HCT116 (cell line): ENCODE data around the gene AP1M1. TPM values are rescaled to one million over a fixed set of nuclear protein-coding genes. Genes with fewer than 3 reads are reported as not detected.

Experiments used
- ATAC-seq: fragments of 200-7000 bp; cut with Tn5 transposase; 2 replicates; pipeline ENCODE4 v1.9.1; 2020; ENCODE audit warnings: mild to moderate bottlenecking, moderate library complexity
- BruUV-seq: library from RNA; stranded (reverse); fragments of 400-500 nt; replicated peaks from 2 replicates; lab custom pipeline; 2021; lab: Mats Ljungman, UMichigan
- CTCF ChIA-PET: fragments of 300-600 bp; sonication (Branson Sonifier 250); formaldehyde crosslinking; loops from one replicate; lab custom pipeline; 2021; ENCODE audit warnings: antibody characterized with exemption; lab: Charles Lee
- POLR2A ChIA-PET: fragments of 300-600, 350-600 bp; sonication (Branson Sonifier 250); formaldehyde crosslinking; loops from one replicate; lab custom pipeline; 2021; ENCODE audit warnings: antibody characterized with exemption; lab: Charles Lee
- RAD21 ChIA-PET, 2 experiments: fragments of 300-600 bp; sonication (Branson Sonifier 250); formaldehyde crosslinking; loops; one replicate each; lab custom pipeline; 2023; ENCODE audit warnings: low total read pairs in 2 of 2; ENCODE audit not compliant: uncharacterized antibody in 2 of 2, unreplicated experiment in 2 of 2, low non-redundant PET in 1 of 2; lab: Charles Lee
- DNase-seq: peaks from one replicate; pipeline ENCODE4 v3.0.0-alpha.2; 2010; ENCODE audit warnings: low read depth, low spot score
- H2AFZ ChIP-seq: fragments of 200-600 bp; shearing (Covaris generic), sonication (generic); 2 replicates; pipeline ENCODE4 v1.6.1; 2017; ENCODE audit warnings: low read depth, mixed run types, mixed read lengths, antibody characterized with exemption, low read length; ENCODE audit not compliant: poor library complexity, severe bottlenecking
- H3K27ac ChIP-seq: 2 replicates; pipeline ENCODE4 v1.5.1; 2012; ENCODE audit warnings: low read depth, low read length
- H3K27me3 ChIP-seq: fragments of 200-600 bp; sonication (generic); 2 replicates; pipeline ENCODE4 v1.6.1; 2016; ENCODE audit warnings: mixed run types, low read length, mixed read lengths; ENCODE audit not compliant: insufficient read depth
- H3K36me3 ChIP-seq, 2 experiments: fragments of 200-500 bp in 1 of 2; fragments of 200-600 bp in 1 of 2; sonication (Bioruptor generic) in 1 of 2; sonication (generic) in 1 of 2; 2 replicates each; pipeline versions ENCODE4 v1.5.1 to v1.6.1; 2014 to 2016; ENCODE audit warnings: low read length in 2 of 2, inconsistent platforms in 1 of 2, mixed read lengths in 1 of 2, mixed run types in 1 of 2; ENCODE audit not compliant: insufficient read depth in 2 of 2, control insufficient read depth in 1 of 2
- H3K4me1 ChIP-seq, 2 experiments: fragments of 200-600 bp in 1 of 2; sonication (generic) in 1 of 2; 2 replicates each; pipeline versions ENCODE4 v1.5.1 to v1.6.1; 2012 to 2017; ENCODE audit warnings: low read length in 2 of 2, inconsistent platforms in 1 of 2, mild to moderate bottlenecking in 1 of 2, mixed read lengths in 1 of 2, mixed run types in 1 of 2, moderate library complexity in 1 of 2; ENCODE audit not compliant: insufficient read depth in 2 of 2, control insufficient read depth in 1 of 2
- H3K4me2 ChIP-seq: fragments of 200-600 bp; sonication (generic); 2 replicates; pipeline ENCODE4 v1.6.1; 2017; ENCODE audit warnings: mixed run types, low read length, mixed read lengths
- H3K4me3 ChIP-seq, 2 experiments: fragments of 200-600 bp in 1 of 2; sonication (generic) in 1 of 2; replicated peaks in 1 of 2; 2 replicates each; pipeline ENCODE4 v1.5.1; 2011 to 2016; ENCODE audit warnings: low read length in 2 of 2, control low read depth in 1 of 2, low read depth in 1 of 2, mild to moderate bottlenecking in 1 of 2, mixed read lengths in 1 of 2, mixed run types in 1 of 2
- H3K79me2 ChIP-seq: fragments of 200-600 bp; sonication (generic); 2 replicates; pipeline ENCODE4 v1.6.1; 2017; ENCODE audit warnings: mild to moderate bottlenecking, mixed run types, low read length, moderate library complexity, mixed read lengths; ENCODE audit not compliant: insufficient read depth
- H3K9ac ChIP-seq: fragments of 200-600 bp; sonication (generic); 2 replicates; pipeline ENCODE4 v1.6.1; 2016; ENCODE audit warnings: low read length, mixed read lengths
- H3K9me2 ChIP-seq: fragments of 200-600 bp; sonication (generic), shearing (Covaris generic); 2 replicates; pipeline ENCODE4 v1.6.1; 2017; ENCODE audit warnings: mixed run types, mild to moderate bottlenecking, moderate library complexity; ENCODE audit not compliant: insufficient read depth
- H3K9me3 ChIP-seq, 2 experiments: fragments of 200-500 bp in 1 of 2; fragments of 200-600 bp in 1 of 2; sonication (Bioruptor generic) in 1 of 2; sonication (generic) in 1 of 2; 2 replicates each; pipeline ENCODE4 v1.6.1; 2014 to 2017; ENCODE audit warnings: low read length in 2 of 2, mixed read lengths in 2 of 2, inconsistent platforms in 1 of 2, low read depth in 1 of 2, mild to moderate bottlenecking in 1 of 2, mixed run types in 1 of 2, moderate library complexity in 1 of 2; ENCODE audit not compliant: control insufficient read depth in 1 of 2, insufficient read depth in 1 of 2
- H4K20me1 ChIP-seq: fragments of 200-600 bp; sonication (generic), shearing (Covaris generic); 2 replicates; pipeline ENCODE4 v1.6.1; 2017; ENCODE audit warnings: mixed run types, mild to moderate bottlenecking, moderate library complexity; ENCODE audit not compliant: insufficient read depth
- CEBPB ChIP-seq: IDR thresholded peaks from 2 replicates; pipeline ENCODE4 v1.6.1; 2012; ENCODE audit warnings: low read depth
- ELF1 ChIP-seq: IDR thresholded peaks from 2 replicates; pipeline ENCODE4 v1.6.1; 2012; ENCODE audit warnings: low read depth, borderline replicate concordance
- RAD21 ChIP-seq: IDR thresholded peaks from 2 replicates; pipeline ENCODE4 v1.6.1; 2012; ENCODE audit warnings: low read depth, mild to moderate bottlenecking
- SP1 ChIP-seq: IDR thresholded peaks from 2 replicates; pipeline ENCODE4 v1.6.1; 2012; ENCODE audit warnings: low read depth
- SRF ChIP-seq: IDR thresholded peaks from 2 replicates; pipeline ENCODE4 v1.6.1; 2012; ENCODE audit warnings: low read depth
- TCF7L2 ChIP-seq: IDR thresholded peaks from 2 replicates; pipeline ENCODE4 v1.7.0; 2011; ENCODE audit warnings: borderline replicate concordance, inconsistent platforms; ENCODE audit not compliant: insufficient read depth, insufficient read length; ENCODE audit errors: extremely low read depth
- intact Hi-C: fragments of 100-400 bp; cut with micrococcal nuclease; formaldehyde crosslinking; loops from 2 replicates; pipeline ENCODE4 v1.10.0; 2022
- total RNA-seq: library from RNA; stranded (reverse); gene quantifications from one replicate; pipeline ENCODE4 v1.2.1, GENCODE V29; 2021; ENCODE audit not compliant: unreplicated experiment
- TF ChIP-seq, protein P1 (sequence below), 3 experiments: fragments of 200-600 bp in 1 of 3; sonication (generic) in 1 of 3; IDR thresholded peaks in 2 of 3; conservative IDR thresholded peaks in 1 of 3; 2 replicates each; pipeline ENCODE4 v1.5.1; 2012 to 2017; ENCODE audit warnings: low read depth in 2 of 3, low read length in 2 of 3, antibody characterized with exemption in 1 of 3, borderline replicate concordance in 1 of 3, control low read depth in 1 of 3, mild to moderate bottlenecking in 1 of 3, mixed read lengths in 1 of 3, mixed run types in 1 of 3, moderate library complexity in 1 of 3; ENCODE audit not compliant: insufficient read depth in 1 of 3
- TF ChIP-seq, protein P2 (sequence below): IDR thresholded peaks from 2 replicates; pipeline ENCODE4 v1.6.1; 2012
- TF ChIP-seq, protein P3 (sequence below): IDR thresholded peaks from 2 replicates; pipeline ENCODE4 v1.6.1; 2011; ENCODE audit warnings: mild to moderate bottlenecking, low read length, moderate library complexity; ENCODE audit not compliant: insufficient replicate concordance; ENCODE audit errors: extremely low read depth

The AP1M1 gene
- total RNA-seq, 1 experiment from 2014 or later = 50.0 TPM

DNA sequence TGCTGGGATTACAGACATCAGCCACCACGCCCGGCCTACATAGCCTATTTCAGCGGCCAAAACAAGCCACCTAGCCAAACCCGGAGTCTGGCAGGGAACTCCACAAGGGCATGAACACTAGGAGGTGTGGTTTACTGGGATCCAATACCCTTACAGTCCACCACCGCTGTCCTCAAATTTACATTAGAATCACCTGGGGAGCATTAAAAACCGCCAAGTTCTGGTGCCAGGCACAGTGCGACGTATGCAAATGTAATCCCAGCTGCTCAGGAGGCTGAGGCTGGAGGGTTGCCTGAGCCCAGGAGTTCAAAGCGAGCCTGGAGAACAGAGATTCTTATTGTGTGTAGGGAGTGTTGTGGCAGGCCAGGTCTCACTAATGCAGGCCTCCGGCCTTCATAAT is 4.2 kb upstream of the AP1M1 start (continued):
- TF ChIP-seq, protein P1, sequence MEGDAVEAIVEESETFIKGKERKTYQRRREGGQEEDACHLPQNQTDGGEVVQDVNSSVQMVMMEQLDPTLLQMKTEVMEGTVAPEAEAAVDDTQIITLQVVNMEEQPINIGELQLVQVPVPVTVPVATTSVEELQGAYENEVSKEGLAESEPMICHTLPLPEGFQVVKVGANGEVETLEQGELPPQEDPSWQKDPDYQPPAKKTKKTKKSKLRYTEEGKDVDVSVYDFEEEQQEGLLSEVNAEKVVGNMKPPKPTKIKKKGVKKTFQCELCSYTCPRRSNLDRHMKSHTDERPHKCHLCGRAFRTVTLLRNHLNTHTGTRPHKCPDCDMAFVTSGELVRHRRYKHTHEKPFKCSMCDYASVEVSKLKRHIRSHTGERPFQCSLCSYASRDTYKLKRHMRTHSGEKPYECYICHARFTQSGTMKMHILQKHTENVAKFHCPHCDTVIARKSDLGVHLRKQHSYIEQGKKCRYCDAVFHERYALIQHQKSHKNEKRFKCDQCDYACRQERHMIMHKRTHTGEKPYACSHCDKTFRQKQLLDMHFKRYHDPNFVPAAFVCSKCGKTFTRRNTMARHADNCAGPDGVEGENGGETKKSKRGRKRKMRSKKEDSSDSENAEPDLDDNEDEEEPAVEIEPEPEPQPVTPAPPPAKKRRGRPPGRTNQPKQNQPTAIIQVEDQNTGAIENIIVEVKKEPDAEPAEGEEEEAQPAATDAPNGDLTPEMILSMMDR (IDR thresholded peaks at IDR 0.05 in 2 of 3, conservative IDR thresholded peaks at IDR 0.05 in 1 of 3; ENCODE audit: borderline replicate concordance in 1 of 3, insufficient read depth in 1 of 3, low read depth in 2 of 3, low read length in 2 of 3) = no peak
- TF ChIP-seq, protein P2, sequence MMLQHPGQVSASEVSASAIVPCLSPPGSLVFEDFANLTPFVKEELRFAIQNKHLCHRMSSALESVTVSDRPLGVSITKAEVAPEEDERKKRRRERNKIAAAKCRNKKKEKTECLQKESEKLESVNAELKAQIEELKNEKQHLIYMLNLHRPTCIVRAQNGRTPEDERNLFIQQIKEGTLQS = no peak
- TF ChIP-seq CEBPB (no peak), ELF1 (no peak), RAD21 (no peak), TCF7L2 (no peak)
- TF ChIP-seq, protein P3, sequence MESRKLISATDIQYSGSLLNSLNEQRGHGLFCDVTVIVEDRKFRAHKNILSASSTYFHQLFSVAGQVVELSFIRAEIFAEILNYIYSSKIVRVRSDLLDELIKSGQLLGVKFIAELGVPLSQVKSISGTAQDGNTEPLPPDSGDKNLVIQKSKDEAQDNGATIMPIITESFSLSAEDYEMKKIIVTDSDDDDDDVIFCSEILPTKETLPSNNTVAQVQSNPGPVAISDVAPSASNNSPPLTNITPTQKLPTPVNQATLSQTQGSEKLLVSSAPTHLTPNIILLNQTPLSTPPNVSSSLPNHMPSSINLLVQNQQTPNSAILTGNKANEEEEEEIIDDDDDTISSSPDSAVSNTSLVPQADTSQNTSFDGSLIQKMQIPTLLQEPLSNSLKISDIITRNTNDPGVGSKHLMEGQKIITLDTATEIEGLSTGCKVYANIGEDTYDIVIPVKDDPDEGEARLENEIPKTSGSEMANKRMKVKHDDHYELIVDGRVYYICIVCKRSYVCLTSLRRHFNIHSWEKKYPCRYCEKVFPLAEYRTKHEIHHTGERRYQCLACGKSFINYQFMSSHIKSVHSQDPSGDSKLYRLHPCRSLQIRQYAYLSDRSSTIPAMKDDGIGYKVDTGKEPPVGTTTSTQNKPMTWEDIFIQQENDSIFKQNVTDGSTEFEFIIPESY = no peak

DNA sequence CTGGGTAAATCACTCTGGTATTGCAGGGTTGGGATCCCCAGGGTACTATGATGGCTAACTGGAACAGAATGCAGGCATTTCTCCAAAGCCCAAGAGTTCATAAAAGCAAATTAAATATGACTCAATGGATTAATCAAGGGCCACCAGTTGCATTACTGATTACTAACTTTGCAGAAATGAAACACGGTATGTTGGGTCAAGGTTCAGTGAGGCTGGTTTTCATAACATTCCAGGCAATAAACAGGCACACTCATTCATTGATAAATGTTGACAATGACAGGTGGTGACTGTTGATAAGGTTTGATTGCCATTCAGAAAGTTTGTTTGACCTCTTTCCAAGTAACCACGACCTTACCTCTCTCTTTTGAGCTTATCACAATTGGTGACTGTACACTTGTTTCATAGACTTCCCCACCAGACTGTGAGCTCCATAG is 506 bp upstream of the AP1M1 start:
- BruUV-seq = TSS peak; percentile 93
- CTCF ChIA-PET = interaction anchor here (1.2 to 1.4 kb wide), 4 partner anchors 12 to 186 kb away, joined by 4 to 14 read pairs (median 7); partner anchors contain the start of gene FAM32A
- ATAC-seq = peak; percentile 16; the same call in 1 of the 2 replicates

More for the DNA sequence above, 506 bp upstream of the AP1M1 start:
- H3K27me3 ChIP-seq = no peaks in the 10 kb centered on the region
- no peaks in the 10 kb centered on the region for H3K9me3 ChIP-seq
- intact Hi-C loops = no loop called here
- peak overlapping the region; percentile 70 for H3K9ac ChIP-seq
- POLR2A ChIA-PET = interaction anchor here (0.8 to 2.1 kb wide), 5 partner anchors 12 to 134 kb away, joined by 3 to 18 read pairs (median 3); partner anchors contain the start of gene FAM32A
- H4K20me1 ChIP-seq = no peaks in the 10 kb centered on the region
- H3K9me2 ChIP-seq = no peaks in the 10 kb centered on the region
- H3K36me3 ChIP-seq = no peaks in the 10 kb centered on the region
- no peak for DNase-seq
- TF ChIP-seq SP1 (peak; percentile 18; the same call in 1 of the 2 replicates), SRF (no peak)
- peak overlapping the region; percentile 76 for H3K27ac ChIP-seq
- peaks cover 37% of the 10 kb centered on the region for H3K79me2 ChIP-seq
- peaks cover 15 to 43% of the 10 kb centered on the region in 2 experiments for H3K4me1 ChIP-seq
- H3K4me2 ChIP-seq = peak overlapping the region; percentile 84
- peak overlapping the region; percentile 96 to 98 for H3K4me3 ChIP-seq
- RAD21 ChIA-PET = no interaction called here
- H2AFZ ChIP-seq = peak overlapping the region; percentile 38
